Parathyroid adenoma (tissue), 2 donors: Measurements from ENCODE around the gene RAB43.
"Not testable (repeated sequence)": the region's sequence is repeated elsewhere in the genome, so short reads cannot be mapped to it uniquely, and the experiment has no call there.

Experiments
- H2AFZ ChIP-seq: fragments of 300-600 bp; sonication (generic); one replicate; pipeline ENCODE4 v1.7.0; 2017; ENCODE audit warnings: antibody characterized with exemption, mild to moderate bottlenecking
- H3K27ac ChIP-seq: fragments of 300-600 bp; sonication (generic); one replicate; pipeline ENCODE4 v1.7.0; 2017
- H3K27me3 ChIP-seq: fragments of 300-600 bp; sonication (generic); one replicate; pipeline ENCODE4 v1.7.0; 2017; ENCODE audit warnings: low read length; ENCODE audit not compliant: control insufficient read depth, insufficient read depth
- H3K36me3 ChIP-seq: fragments of 300-600 bp; sonication (generic); one replicate; pipeline ENCODE4 v1.7.0; 2017; ENCODE audit warnings: low read length; ENCODE audit not compliant: control insufficient read depth, insufficient read depth
- H3K4me1 ChIP-seq: fragments of 300-600 bp; sonication (generic); one replicate; pipeline ENCODE4 v1.7.0; 2017; ENCODE audit warnings: control low read depth
- H3K4me2 ChIP-seq: fragments of 300-600 bp; sonication (generic); one replicate; pipeline ENCODE4 v1.7.0; 2017; ENCODE audit warnings: low read length
- H3K4me3 ChIP-seq: fragments of 300-600 bp; sonication (generic); one replicate; pipeline ENCODE4 v1.7.0; 2017; ENCODE audit warnings: low read depth, low read length
- H3K79me2 ChIP-seq: fragments of 300-600 bp; sonication (generic); one replicate; pipeline ENCODE4 v1.7.0; 2017; ENCODE audit warnings: control low read depth
- H3K9ac ChIP-seq: fragments of 300-600 bp; sonication (generic); one replicate; pipeline ENCODE4 v1.7.0; 2017; ENCODE audit warnings: mild to moderate bottlenecking
- H3K9me3 ChIP-seq: fragments of 300-600 bp; sonication (generic); one replicate; pipeline ENCODE4 v1.7.0; 2017; ENCODE audit warnings: low read length; ENCODE audit not compliant: control insufficient read depth
- CTCF ChIP-seq: fragments of 300-600 bp; sonication (generic); IDR thresholded peaks from one replicate; pipeline ENCODE4 v1.7.0; 2017; ENCODE audit warnings: antibody characterized with exemption, mild to moderate bottlenecking
- donor health status: primary hyperparathyroidism.

The RAB43 gene

DNA sequence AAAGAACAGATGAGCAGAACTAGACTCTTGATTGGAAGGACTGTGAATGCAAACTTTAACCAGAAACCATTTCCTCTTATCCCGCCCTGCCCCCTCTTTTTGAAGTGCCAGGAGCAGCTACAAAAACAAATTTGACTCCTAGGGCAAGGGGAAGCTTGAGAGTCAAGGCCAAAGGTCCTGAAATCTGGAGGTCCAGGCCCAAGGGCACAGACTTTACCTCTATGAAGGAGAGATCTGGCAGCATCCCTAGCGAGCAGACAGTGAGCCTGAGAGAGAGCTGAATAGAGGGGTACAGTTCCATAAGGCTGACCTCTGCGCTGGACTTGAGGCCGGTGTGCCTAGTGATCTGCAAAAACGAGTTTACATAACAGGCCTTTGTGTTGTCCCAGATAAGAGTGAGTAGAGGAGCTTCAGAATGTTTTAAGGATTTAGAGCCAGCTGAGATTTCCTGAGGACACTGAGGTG lies 5.1 kb downstream of the RAB43 start:
- no peak for TF ChIP-seq CTCF
- H3K4me3 ChIP-seq: no peak overlapping the region
- no peak overlapping the region for H3K27ac ChIP-seq
- no peaks in the 10 kb centered on the region for H3K9me3 ChIP-seq
- H3K9ac ChIP-seq: no peak overlapping the region
- no peaks in the 10 kb centered on the region for H3K36me3 ChIP-seq
- no peaks in the 10 kb centered on the region for H3K27me3 ChIP-seq
- H3K79me2 ChIP-seq: peaks cover 49% of the 10 kb centered on the region
- H3K4me2 ChIP-seq: no peak overlapping the region
- H2AFZ ChIP-seq: no peak overlapping the region
- H3K4me1 ChIP-seq: peaks cover 11% of the 10 kb centered on the region

- Histone ChIP-seq H3K4me1 (peaks cover 4% of the 10 kb centered on the region), H3K9me3 (no peaks in the 10 kb centered on the region), H3K4me2 (no peak overlapping the region), H2AFZ (no peak overlapping the region), H3K36me3 (no peaks in the 10 kb centered on the region), H3K9ac (no peak overlapping the region), H3K27ac (no peak overlapping the region), H3K27me3 (no peaks in the 10 kb centered on the region), H3K79me2 (peaks cover 59% of the 10 kb centered on the region), H3K4me3 (no peak overlapping the region)
- TF ChIP-seq CTCF: no peak
Measured at GRCh38 chr3:129114455-129114854, 7.1 kb downstream of the RAB43 start.

- Histone ChIP-seq H3K36me3 (no peaks in the 10 kb centered on the region), H3K79me2 (peaks cover 64% of the 10 kb centered on the region), H3K4me2 (no peak overlapping the region), H3K27me3 (no peaks in the 10 kb centered on the region), H3K4me1 (no peaks in the 10 kb centered on the region), H3K9me3 (no peaks in the 10 kb centered on the region), H2AFZ (no peak overlapping the region), H3K27ac (no peak overlapping the region), H3K9ac (no peak overlapping the region), H3K4me3 (no peak overlapping the region)
- no peak for TF ChIP-seq CTCF
Measured at GRCh38 chr3:129112308-129113052, 9.1 kb downstream of the RAB43 start.

DNA sequence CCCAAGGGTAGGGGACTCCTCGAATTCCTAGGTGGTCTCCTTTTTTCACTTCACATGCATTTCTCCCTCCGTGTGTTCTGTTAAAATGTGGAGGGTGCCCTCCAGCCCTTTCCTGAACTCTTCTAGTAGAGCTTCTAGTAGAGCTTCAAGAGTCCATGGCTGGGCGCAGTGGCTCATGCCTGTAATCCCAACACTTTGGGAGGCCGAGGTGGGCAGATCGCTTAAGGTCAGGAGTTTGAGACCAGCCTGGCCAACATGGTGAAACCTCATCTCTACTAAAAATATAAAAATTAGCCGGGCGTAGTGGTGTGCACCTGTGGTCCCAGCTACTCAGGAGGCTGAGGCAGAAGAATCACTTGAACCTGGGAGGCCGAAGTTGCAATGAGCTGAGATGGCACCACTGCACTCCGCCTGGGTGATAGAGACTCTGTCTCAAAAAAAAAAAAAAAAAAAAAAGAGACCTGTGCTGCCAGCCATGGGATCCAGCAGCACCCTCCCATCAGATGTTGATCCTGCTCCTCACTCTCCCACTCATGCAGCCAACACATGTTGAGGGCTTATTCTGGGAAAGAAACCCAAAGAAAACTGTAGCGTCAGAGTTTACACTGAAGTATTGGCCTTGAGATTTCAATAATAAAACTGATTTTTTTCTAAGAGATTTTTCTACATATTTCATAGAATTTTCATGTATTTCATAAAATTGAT lies 10.4 kb downstream of the RAB43 start:
- not testable (repeated sequence) for H3K36me3 ChIP-seq, H2AFZ ChIP-seq, H3K4me2 ChIP-seq, H3K9me3 ChIP-seq, H3K27me3 ChIP-seq, H3K4me1 ChIP-seq, H3K4me3 ChIP-seq, H3K27ac ChIP-seq, H3K9ac ChIP-seq
- peaks cover 73% of the 10 kb centered on the region for H3K79me2 ChIP-seq

- no peak for TF ChIP-seq CTCF
Measured at GRCh38 chr3:129107793-129108192, 13.8 kb downstream of the RAB43 start.

More at GRCh38 chr3:129107793-129108192, 13.8 kb downstream of the RAB43 start:
- Histone ChIP-seq H2AFZ (no peak overlapping the region), H3K4me1 (no peaks in the 10 kb centered on the region), H3K36me3 (no peaks in the 10 kb centered on the region), H3K79me2 (peaks cover 78% of the 10 kb centered on the region), H3K4me2 (no peak overlapping the region), H3K9ac (no peak overlapping the region), H3K27ac (no peak overlapping the region), H3K9me3 (no peaks in the 10 kb centered on the region), H3K4me3 (no peak overlapping the region), H3K27me3 (no peaks in the 10 kb centered on the region)
